HFF-Myc (cell line): Measurements from ENCODE around the gene SGSM1.

Experiments
- DNase-seq: peaks from one replicate; pipeline ENCODE4 v3.0.0-alpha.2; 2011; ENCODE audit warnings: low read depth; ENCODE audit errors: extremely low read depth
- H3K4me3 ChIP-seq: replicated peaks from 2 replicates; pipeline ENCODE4 v1.5.1; 2011; ENCODE audit warnings: low read depth, mild to moderate bottlenecking, control low read depth, low read length
- CTCF ChIP-seq: IDR thresholded peaks from 2 replicates; pipeline ENCODE4 v1.5.1; 2012; ENCODE audit warnings: mild to moderate bottlenecking, low read depth, low read length, control low read depth; ENCODE audit errors: missing control alignments

SGSM1 gene

GRCh38 chr22:24841261-24841660 is 35.2 kb downstream of the SGSM1 start:
- TF ChIP-seq CTCF, result no peak
- DNase-seq, result no peak
- no peak overlapping the region for H3K4me3 ChIP-seq

DNA sequence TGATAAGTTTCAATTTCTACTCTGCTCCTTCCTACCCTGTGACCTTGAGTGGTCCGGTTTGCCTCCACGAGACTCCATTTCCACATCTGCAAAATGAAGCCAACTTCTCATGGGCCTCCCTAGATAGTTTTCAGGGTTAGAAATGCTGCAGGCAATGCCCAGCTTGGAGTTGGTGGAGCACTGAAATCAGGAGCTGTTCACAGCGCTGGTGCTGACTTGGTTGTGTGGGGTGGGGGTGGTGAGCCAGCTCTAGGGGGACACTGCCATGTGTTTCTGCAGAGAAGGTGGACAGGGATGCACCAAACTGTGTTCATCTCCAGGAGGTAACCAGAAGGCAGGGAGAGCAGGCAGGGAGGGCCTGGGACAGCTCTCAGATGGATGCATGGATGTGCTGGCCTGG is 37.0 kb downstream of the SGSM1 start:
- H3K4me3 ChIP-seq, result no peak overlapping the region
- TF ChIP-seq CTCF, result no peak
- no peak for DNase-seq

DNA sequence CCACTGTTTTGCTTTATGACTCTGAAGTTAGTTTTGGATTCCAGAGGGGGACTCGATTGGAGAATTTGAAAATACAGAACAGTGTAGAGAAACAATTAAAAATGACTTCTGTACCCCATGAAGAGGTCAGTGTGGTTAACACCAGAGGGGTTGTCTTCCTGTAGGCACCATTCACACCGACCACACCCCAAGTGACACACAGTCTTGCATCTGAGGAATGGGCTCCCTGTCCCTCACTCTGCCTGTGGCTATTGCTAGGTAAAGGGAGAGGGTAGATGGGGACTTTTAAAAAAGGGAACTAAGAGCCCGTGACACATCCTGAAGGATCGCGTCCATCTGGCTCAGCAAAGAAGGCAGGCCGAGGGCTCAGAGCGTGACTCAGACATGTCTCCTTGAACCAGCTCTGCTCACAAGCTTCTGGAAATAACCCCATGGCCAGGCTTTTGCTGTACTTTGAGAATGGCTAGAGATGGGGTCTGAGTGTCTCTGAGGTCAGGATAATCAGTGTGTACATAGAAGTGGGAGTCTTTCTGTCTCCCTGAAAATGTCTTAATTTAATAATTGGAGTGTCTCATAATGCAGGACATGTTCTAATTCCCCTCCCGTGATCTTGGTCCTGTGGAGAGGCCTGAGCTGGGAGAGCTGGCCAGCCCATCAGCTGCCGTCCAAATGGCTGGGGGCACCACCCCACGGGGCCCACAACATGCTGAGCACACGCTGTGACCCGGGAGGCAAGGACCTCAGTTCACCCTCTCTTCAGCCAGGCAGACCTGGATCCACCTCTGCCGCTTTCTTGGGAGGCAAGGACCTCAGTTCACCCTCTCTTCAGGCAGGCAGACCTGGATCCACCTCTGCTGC is 39.3 kb downstream of the SGSM1 start:
- TF ChIP-seq CTCF, result no peak
- no peak for DNase-seq
- H3K4me3 ChIP-seq, result no peak overlapping the region

GRCh38 chr22:24847490-24847889 is 41.5 kb downstream of the SGSM1 start:
- no peak for TF ChIP-seq CTCF
- no peak overlapping the region for H3K4me3 ChIP-seq
- no peak for DNase-seq

GRCh38 chr22:24848559-24849168 is 42.7 kb downstream of the SGSM1 start:
- TF ChIP-seq CTCF, result no peak
- H3K4me3 ChIP-seq, result no peak overlapping the region
- no peak for DNase-seq

- DNase-seq, result no peak
- no peak for TF ChIP-seq CTCF
- H3K4me3 ChIP-seq, result no peak overlapping the region
Measured at GRCh38 chr22:24855794-24856193, 49.8 kb downstream of the SGSM1 start.
